HepG2 (cell line): Measurements from ENCODE around the gene INHBA. TPM values are rescaled to one million over a fixed set of nuclear protein-coding genes. Genes with fewer than 3 reads are reported as not detected.

ENCODE experiments used
- ATAC-seq: fragments of 200-7000 bp; cut with Tn5 transposase; 3 replicates; pipeline ENCODE4 v1.9.1; 2020; ENCODE audit warnings: mild to moderate bottlenecking, moderate library complexity
- BruUV-seq: library from RNA; stranded (reverse); fragments of 400-500 nt; replicated peaks from 2 replicates; lab custom pipeline; 2021; lab: Mats Ljungman, UMichigan
- CTCF ChIA-PET: fragments of 300-600 bp; formaldehyde crosslinking; extraction: SDS; loops from one replicate; lab custom pipeline; 2021; ENCODE audit warnings: low total read pairs, inconsistent platforms, low intra/inter-chr PET ratio; lab: Yijun Ruan, JAX
- POLR2A ChIA-PET: fragments of 350-600 bp; sonication (Branson Sonifier 250); formaldehyde crosslinking; loops from one replicate; lab custom pipeline; 2020; ENCODE audit warnings: antibody characterized with exemption, inconsistent platforms; lab: Yijun Ruan, JAX
- DNase-seq: peaks from one replicate; pipeline ENCODE4 v3.0.0-alpha.2; 2015; ENCODE audit warnings: low spot score
- FAIRE-seq: peaks from 3 replicates; lab custom pipeline; 2011; peaks lifted over from hg19 to GRCh38; lab: Jason Lieb, UNC
- H2AFZ ChIP-seq: one replicate; pipeline ENCODE4 v1.6.1; 2011; ENCODE audit warnings: low read length, inconsistent platforms
- H3K27ac ChIP-seq: fragments of 300-600 bp; 3 replicates; pipeline ENCODE4 v1.8.0; 2011; ENCODE audit warnings: mixed run types, mild to moderate bottlenecking, mixed read lengths, low read length, inconsistent platforms; ENCODE audit not compliant: insufficient read depth; ENCODE audit errors: extremely low read length
- H3K27me3 ChIP-seq, 2 experiments: fragments of 200-600 bp in 1 of 2; 2 replicates in 1 of 2; 3 replicates in 1 of 2; pipeline versions ENCODE4 v1.6.0 to v1.8.0; 2011; ENCODE audit warnings: low read length in 2 of 2, mild to moderate bottlenecking in 2 of 2, moderate library complexity in 2 of 2, inconsistent platforms in 1 of 2; ENCODE audit not compliant: insufficient read depth in 2 of 2, control insufficient read depth in 1 of 2
- H3K36me3 ChIP-seq, 2 experiments: fragments of 200-600 bp in 1 of 2; replicated peaks in 1 of 2; 2 replicates in 1 of 2; 3 replicates in 1 of 2; pipeline versions ENCODE4 v1.5.1 to v1.8.0; 2011; ENCODE audit warnings: low read length in 2 of 2, inconsistent platforms in 1 of 2; ENCODE audit not compliant: insufficient read depth in 2 of 2, control insufficient read depth in 1 of 2
- H3K4me1 ChIP-seq: 2 replicates; pipeline ENCODE4 v1.5.1; 2012; ENCODE audit warnings: low read length, inconsistent platforms; ENCODE audit not compliant: insufficient read depth
- H3K4me2 ChIP-seq: 2 replicates; pipeline ENCODE4 v1.6.0; 2011; ENCODE audit warnings: low read depth, low read length, inconsistent platforms
- H3K4me3 ChIP-seq, 3 experiments: fragments of 200-600 bp in 1 of 3; sonication (generic), shearing (Covaris generic) in 1 of 3; replicated peaks in 1 of 3; 2 replicates each; pipeline ENCODE4 v1.5.1; 2011 to 2016; ENCODE audit warnings: low read length in 3 of 3, inconsistent platforms in 2 of 3, low read depth in 2 of 3, mild to moderate bottlenecking in 2 of 3, control low read depth in 1 of 3, mixed read lengths in 1 of 3; ENCODE audit not compliant: insufficient read depth in 1 of 3
- H3K79me2 ChIP-seq: one replicate; pipeline ENCODE4 v1.6.1; 2011; ENCODE audit warnings: low read length, inconsistent platforms; ENCODE audit not compliant: insufficient read depth
- H3K9ac ChIP-seq: 2 replicates; pipeline ENCODE4 v1.6.0; 2011; ENCODE audit warnings: mild to moderate bottlenecking, low read depth, low read length, inconsistent platforms; ENCODE audit not compliant: insufficient read depth
- H3K9me3 ChIP-seq: 2 replicates; pipeline ENCODE4 v1.5.1; 2012; ENCODE audit warnings: mild to moderate bottlenecking, low read length
- H4K20me1 ChIP-seq: 2 replicates; pipeline ENCODE4 v1.6.0; 2011; ENCODE audit warnings: inconsistent platforms, mild to moderate bottlenecking, low read length, moderate library complexity; ENCODE audit not compliant: insufficient read depth
- FOXJ3 ChIP-seq: sonication (generic); formaldehyde crosslinking; IDR thresholded peaks from 2 replicates; pipeline ENCODE4 v1.4.0; 2020; ENCODE audit warnings: missing genetic modification reagents, mild to moderate bottlenecking, borderline replicate concordance
- GATA4 ChIP-seq: sonication (generic); IDR thresholded peaks from 2 replicates; pipeline ENCODE4 v1.6.1; 2016; ENCODE audit warnings: antibody characterized with exemption, low read depth, borderline replicate concordance
- HCFC1 ChIP-seq: fragments of 150-350 bp; IDR thresholded peaks from 2 replicates; pipeline ENCODE4 v1.6.1; 2014; ENCODE audit warnings: low read depth, low read length
- MED8 ChIP-seq: sonication (generic); formaldehyde crosslinking; IDR thresholded peaks from 2 replicates; pipeline ENCODE4 v1.8.1; 2023; ENCODE audit warnings: mild to moderate bottlenecking, missing genetic modification reagents; ENCODE audit not compliant: insufficient replicate concordance
- NPAS2 ChIP-seq: sonication (generic); formaldehyde crosslinking; IDR thresholded peaks from 2 replicates; pipeline ENCODE4 v1.8.0; 2022; ENCODE audit warnings: mild to moderate bottlenecking, missing genetic modification reagents, borderline replicate concordance
- NR2F1 ChIP-seq, 2 experiments: fragments of 450-650 bp in 1 of 2; formaldehyde crosslinking in 1 of 2; IDR thresholded peaks; 2 replicates each; pipeline versions ENCODE4 v1.5.0 to v1.6.1; 2016 to 2020; ENCODE audit warnings: mild to moderate bottlenecking in 1 of 2, missing compliant biosample characterization in 1 of 2, missing genetic modification reagents in 1 of 2, moderate library complexity in 1 of 2
- SAFB2 ChIP-seq: sonication (generic); formaldehyde crosslinking; IDR thresholded peaks from 2 replicates; pipeline ENCODE4 v1.5.1; 2020; ENCODE audit warnings: missing genetic modification reagents, low read depth, mild to moderate bottlenecking, borderline replicate concordance
- SMC3 ChIP-seq: IDR thresholded peaks from 2 replicates; pipeline ENCODE4 v1.6.1; 2011; ENCODE audit warnings: low read length, improper control_type of control experiment
- SRSF9 ChIP-seq: fragments of 200-400 bp; formaldehyde crosslinking; IDR thresholded peaks from 2 replicates; pipeline ENCODE4 v1.6.1; 2018; ENCODE audit warnings: borderline replicate concordance, mild to moderate bottlenecking, low read depth, low read length; ENCODE audit not compliant: insufficient read depth, poor library complexity, severe bottlenecking
- YEATS2 ChIP-seq: sonication (generic); formaldehyde crosslinking; IDR thresholded peaks from 2 replicates; pipeline ENCODE4 v1.4.0; 2020; ENCODE audit warnings: missing genetic modification reagents, borderline replicate concordance
- ZNF230 ChIP-seq: sonication (generic); formaldehyde crosslinking; IDR thresholded peaks from 2 replicates; pipeline ENCODE4 v1.4.0; 2020; ENCODE audit warnings: mild to moderate bottlenecking, missing genetic modification reagents
- ZNF543 ChIP-seq: sonication (generic); formaldehyde crosslinking; IDR thresholded peaks from 2 replicates; pipeline ENCODE4 v1.4.0; 2020; ENCODE audit warnings: mild to moderate bottlenecking, missing genetic modification reagents
- ZNF577 ChIP-seq: sonication (generic); formaldehyde crosslinking; IDR thresholded peaks from 2 replicates; pipeline ENCODE4 v1.4.0; 2020; ENCODE audit warnings: mild to moderate bottlenecking, low read depth, missing genetic modification reagents, borderline replicate concordance
- ZNF607 ChIP-seq: sonication (generic); formaldehyde crosslinking; IDR thresholded peaks from 2 replicates; pipeline ENCODE4 v1.5.1; 2020; ENCODE audit warnings: missing genetic modification reagents, mild to moderate bottlenecking, borderline replicate concordance
- WGBS: methylation state at CpG from one replicate; pipeline ENCODE4 v1.1.6; 2017; ENCODE audit warnings: low lambda C conversion rate; 5-methylcytosine and 5-hydroxymethylcytosine counted together
- in situ Hi-C: cut with HindIII; loops from 2 replicates; pipeline ENCODE4 v1.10.0; 2017; ENCODE audit warnings: low pct_unique_long_range_greater_than_20kb; ENCODE audit not compliant: extremely low pct_ligation_motif_present
- intact Hi-C: fragments of 100-400 bp; cut with micrococcal nuclease; formaldehyde crosslinking; loops from one replicate; pipeline ENCODE4 v1.10.0; 2022; ENCODE audit not compliant: unreplicated experiment
- polyA plus RNA-seq, 8 experiments: library from polyadenylated mRNA; depleted of rRNA in 3 of 8; stranded (reverse) in 7 of 8; unstranded in 1 of 8; fragments of >200 nt; fragmentation: Illumina TruSeq in 4 of 8; extraction: Trizol in 4 of 8; gene quantifications; 2 replicates each; pipeline versions ENCODE4 v1.2.1 to v1.2.3, GENCODE V29; 2011 to 2016; ENCODE audit warnings: low read depth in 4 of 8, missing spikeins in 1 of 8, mixed read lengths in 1 of 8; ENCODE audit not compliant: insufficient read depth in 1 of 8
- total RNA-seq, 5 experiments: library from RNA; depleted of rRNA; stranded (reverse); fragments of >200 nt; fragmentation: Illumina TruSeq; extraction: Trizol; gene quantifications; 2 replicates each; pipeline ENCODE4 v1.2.3, GENCODE V29; 2016; ENCODE audit warnings: low read depth in 1 of 5
- TF ChIP-seq, protein P1 (sequence below): sonication (generic); formaldehyde crosslinking; IDR thresholded peaks from 2 replicates; pipeline ENCODE4 v1.9.0; 2021; ENCODE audit warnings: missing genetic modification reagents, borderline replicate concordance
- TF ChIP-seq, protein P2 (sequence below): sonication (generic); formaldehyde crosslinking; IDR thresholded peaks from 2 replicates; pipeline ENCODE4 v1.5.0; 2020; ENCODE audit warnings: mild to moderate bottlenecking, missing genetic modification reagents
- TF ChIP-seq, protein P3 (sequence below): sonication (generic); formaldehyde crosslinking; IDR thresholded peaks from 2 replicates; pipeline ENCODE4 v1.5.0; 2020; ENCODE audit warnings: missing genetic modification reagents

INHBA gene
- total and polyA plus RNA-seq, 2 of the 13 experiments (the other 11 are each of a cell fraction or from before 2014, with no cell fraction given) = not detected

DNA sequence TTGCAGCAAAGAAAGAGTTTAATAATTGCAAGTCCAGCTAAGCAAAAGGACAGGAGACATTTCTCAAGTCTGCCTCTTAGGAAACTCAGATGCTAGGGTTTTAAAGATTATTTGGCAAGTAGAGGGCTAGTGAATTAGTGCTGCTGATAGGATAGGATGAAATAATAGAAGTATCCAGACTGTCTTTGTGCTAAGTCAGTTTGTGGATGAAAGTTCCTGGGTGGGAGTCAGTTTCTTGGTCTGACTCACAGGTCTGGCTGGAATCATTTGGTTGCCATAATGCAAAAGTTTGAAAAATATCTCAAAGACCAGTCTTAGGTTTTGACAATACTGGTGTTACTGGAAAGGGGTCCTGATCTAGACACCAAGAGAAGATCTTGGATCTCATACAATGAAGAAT is 42.6 kb upstream of the INHBA start (continued):
- TF ChIP-seq, protein P1, sequence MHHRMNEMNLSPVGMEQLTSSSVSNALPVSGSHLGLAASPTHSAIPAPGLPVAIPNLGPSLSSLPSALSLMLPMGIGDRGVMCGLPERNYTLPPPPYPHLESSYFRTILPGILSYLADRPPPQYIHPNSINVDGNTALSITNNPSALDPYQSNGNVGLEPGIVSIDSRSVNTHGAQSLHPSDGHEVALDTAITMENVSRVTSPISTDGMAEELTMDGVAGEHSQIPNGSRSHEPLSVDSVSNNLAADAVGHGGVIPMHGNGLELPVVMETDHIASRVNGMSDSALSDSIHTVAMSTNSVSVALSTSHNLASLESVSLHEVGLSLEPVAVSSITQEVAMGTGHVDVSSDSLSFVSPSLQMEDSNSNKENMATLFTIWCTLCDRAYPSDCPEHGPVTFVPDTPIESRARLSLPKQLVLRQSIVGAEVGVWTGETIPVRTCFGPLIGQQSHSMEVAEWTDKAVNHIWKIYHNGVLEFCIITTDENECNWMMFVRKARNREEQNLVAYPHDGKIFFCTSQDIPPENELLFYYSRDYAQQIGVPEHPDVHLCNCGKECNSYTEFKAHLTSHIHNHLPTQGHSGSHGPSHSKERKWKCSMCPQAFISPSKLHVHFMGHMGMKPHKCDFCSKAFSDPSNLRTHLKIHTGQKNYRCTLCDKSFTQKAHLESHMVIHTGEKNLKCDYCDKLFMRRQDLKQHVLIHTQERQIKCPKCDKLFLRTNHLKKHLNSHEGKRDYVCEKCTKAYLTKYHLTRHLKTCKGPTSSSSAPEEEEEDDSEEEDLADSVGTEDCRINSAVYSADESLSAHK (CRISPR knock-in tag) = no peak
- TF ChIP-seq NR2F1 (CRISPR knock-in tag; IDR thresholded peaks at IDR 0.05) = no peak

DNA sequence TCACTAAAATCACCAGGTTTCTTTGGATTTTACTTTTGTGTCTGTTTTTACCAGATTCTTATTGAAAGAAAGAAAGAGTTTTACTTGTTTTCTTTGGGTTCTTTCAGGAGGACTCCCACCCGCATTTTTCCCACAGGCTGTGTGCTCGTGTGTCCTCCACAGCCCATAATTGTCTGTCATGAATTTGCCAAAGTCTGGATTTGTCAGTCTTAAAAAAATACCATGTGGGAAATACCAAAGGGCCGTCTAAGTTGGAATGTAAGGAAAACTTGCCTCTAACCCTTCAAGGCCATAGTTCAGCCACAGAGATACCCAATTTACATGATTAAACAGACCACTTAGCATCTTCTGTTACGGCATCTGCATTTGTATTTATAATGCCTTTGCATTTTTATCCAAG is 41.3 kb upstream of the INHBA start:
- H3K4me3 ChIP-seq = no peak overlapping the region
- no peaks in the 10 kb centered on the region for H4K20me1 ChIP-seq
- H3K27ac ChIP-seq = no peak overlapping the region
- ChIA-PET POLR2A (no interaction called here), CTCF (no interaction called here)
- H3K36me3 ChIP-seq = no peaks in the 10 kb centered on the region
- H3K9ac ChIP-seq = no peak overlapping the region
- in situ Hi-C loops = no loop called here
- H3K4me1 ChIP-seq = no peaks in the 10 kb centered on the region
- H3K27me3 ChIP-seq = no peaks in the 10 kb centered on the region
- H2AFZ ChIP-seq = no peak overlapping the region
- BruUV-seq = no TSS peak
- 2% methylated on average over 4 of the region's 4 CpGs for whole genome bisulfite sequencing
- no peak for ATAC-seq
- H3K4me2 ChIP-seq = no peak overlapping the region
- no peak for DNase-seq
- intact Hi-C loops = no loop called here
- H3K79me2 ChIP-seq = no peaks in the 10 kb centered on the region
- peaks cover 79% of the 10 kb centered on the region for H3K9me3 ChIP-seq
- FAIRE-seq = no peak
- TF ChIP-seq SMC3 (no peak), YEATS2 (CRISPR knock-in tag) (no peak), MED8 (no peak), SRSF9 (no peak), SAFB2 (CRISPR knock-in tag) (no peak), ZNF230 (CRISPR knock-in tag) (no peak), ZNF543 (CRISPR knock-in tag) (no peak), GATA4 (no peak), ZNF577 (CRISPR knock-in tag) (no peak), NPAS2 (CRISPR knock-in tag) (no peak), HCFC1 (no peak), FOXJ3 (no peak), ZNF607 (CRISPR knock-in tag) (no peak)
- TF ChIP-seq, protein P2, sequence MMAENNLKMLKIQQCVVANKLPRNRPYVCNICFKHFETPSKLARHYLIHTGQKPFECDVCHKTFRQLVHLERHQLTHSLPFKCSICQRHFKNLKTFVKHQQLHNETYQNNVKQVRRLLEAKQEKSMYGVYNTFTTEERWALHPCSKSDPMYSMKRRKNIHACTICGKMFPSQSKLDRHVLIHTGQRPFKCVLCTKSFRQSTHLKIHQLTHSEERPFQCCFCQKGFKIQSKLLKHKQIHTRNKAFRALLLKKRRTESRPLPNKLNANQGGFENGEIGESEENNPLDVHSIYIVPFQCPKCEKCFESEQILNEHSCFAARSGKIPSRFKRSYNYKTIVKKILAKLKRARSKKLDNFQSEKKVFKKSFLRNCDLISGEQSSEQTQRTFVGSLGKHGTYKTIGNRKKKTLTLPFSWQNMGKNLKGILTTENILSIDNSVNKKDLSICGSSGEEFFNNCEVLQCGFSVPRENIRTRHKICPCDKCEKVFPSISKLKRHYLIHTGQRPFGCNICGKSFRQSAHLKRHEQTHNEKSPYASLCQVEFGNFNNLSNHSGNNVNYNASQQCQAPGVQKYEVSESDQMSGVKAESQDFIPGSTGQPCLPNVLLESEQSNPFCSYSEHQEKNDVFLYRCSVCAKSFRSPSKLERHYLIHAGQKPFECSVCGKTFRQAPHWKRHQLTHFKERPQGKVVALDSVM (CRISPR knock-in tag) = no peak
- TF ChIP-seq, protein P3, sequence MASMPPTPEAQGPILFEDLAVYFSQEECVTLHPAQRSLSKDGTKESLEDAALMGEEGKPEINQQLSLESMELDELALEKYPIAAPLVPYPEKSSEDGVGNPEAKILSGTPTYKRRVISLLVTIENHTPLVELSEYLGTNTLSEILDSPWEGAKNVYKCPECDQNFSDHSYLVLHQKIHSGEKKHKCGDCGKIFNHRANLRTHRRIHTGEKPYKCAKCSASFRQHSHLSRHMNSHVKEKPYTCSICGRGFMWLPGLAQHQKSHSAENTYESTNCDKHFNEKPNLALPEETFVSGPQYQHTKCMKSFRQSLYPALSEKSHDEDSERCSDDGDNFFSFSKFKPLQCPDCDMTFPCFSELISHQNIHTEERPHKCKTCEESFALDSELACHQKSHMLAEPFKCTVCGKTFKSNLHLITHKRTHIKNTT = no peak
